Measurements from ENCODE around the gene FIGN. TPM values are rescaled to one million over a fixed set of nuclear protein-coding genes. Genes with fewer than 3 reads are reported as not detected.

Gene FIGN
- total and polyA plus RNA-seq, 4 donors, result 1.1 to 7.8 (median 5.1) TPM

DNA sequence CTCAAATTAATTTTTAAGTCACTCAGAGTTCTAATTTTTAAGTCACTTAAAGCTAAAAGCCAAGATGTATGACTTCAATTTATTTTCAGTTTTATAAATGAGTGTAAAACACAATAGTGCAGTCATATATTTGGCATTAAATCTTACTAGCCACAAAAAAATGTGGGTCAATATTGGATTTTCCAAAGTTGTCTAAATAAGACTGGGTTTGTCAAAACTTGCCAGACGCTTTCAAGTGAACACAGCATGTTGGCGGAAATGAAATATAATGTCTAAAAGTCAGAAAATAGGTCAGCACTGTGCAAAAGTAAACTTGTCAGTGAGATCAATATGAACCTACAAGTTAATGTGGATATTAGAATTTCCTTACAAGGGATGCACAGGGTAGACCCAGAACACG, 128.9 kb downstream of the FIGN start (continued):
- TF ChIP-seq, protein P1, sequence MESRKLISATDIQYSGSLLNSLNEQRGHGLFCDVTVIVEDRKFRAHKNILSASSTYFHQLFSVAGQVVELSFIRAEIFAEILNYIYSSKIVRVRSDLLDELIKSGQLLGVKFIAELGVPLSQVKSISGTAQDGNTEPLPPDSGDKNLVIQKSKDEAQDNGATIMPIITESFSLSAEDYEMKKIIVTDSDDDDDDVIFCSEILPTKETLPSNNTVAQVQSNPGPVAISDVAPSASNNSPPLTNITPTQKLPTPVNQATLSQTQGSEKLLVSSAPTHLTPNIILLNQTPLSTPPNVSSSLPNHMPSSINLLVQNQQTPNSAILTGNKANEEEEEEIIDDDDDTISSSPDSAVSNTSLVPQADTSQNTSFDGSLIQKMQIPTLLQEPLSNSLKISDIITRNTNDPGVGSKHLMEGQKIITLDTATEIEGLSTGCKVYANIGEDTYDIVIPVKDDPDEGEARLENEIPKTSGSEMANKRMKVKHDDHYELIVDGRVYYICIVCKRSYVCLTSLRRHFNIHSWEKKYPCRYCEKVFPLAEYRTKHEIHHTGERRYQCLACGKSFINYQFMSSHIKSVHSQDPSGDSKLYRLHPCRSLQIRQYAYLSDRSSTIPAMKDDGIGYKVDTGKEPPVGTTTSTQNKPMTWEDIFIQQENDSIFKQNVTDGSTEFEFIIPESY (IDR thresholded peaks at IDR 0.05), result no peak
- TF ChIP-seq FOXA2 (IDR thresholded peaks at IDR 0.05) (no peak), NR2F2 (IDR thresholded peaks at IDR 0.05) (no peak), TAF1 (conservative IDR thresholded peaks at IDR 0.05) (no peak)

DNA sequence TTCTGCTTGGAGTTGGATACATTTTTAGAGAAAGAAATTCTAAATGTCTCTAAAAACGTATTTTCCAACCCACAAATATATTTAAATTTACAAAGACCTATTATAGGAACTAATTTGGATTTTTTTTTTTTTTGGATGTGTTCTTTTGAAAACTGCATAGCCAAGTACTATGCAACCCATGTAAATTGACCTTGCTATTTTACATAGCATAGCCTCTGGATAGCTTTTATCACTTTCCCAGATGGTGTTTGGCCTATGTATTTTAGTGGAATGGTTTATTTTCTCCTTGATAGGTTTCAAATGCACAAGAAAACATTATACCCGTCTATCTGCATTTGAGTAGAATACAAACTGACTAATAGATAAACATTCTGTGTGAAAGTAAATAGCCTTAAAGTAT, 130.0 kb downstream of the FIGN start:
- H3K36me3 ChIP-seq (ENCODE audit: control insufficient read depth in 4 of 4, insufficient read depth in 3 of 4, low read depth in 1 of 4, low read length in 3 of 4), result peaks cover 0 to 3% (median under 1%) of the 10 kb centered on the region in 4 donors
- no peaks in the 10 kb centered on the region for H3K27me3 ChIP-seq (ENCODE audit: control insufficient read depth in 4 of 4, insufficient read depth in 4 of 4, low read length in 3 of 4)
- 57% methylated on average over 2 of the region's 2 CpGs for WGBS
- H3K27ac ChIP-seq (ENCODE audit: low read depth in 1 of 2, low read length in 2 of 2), result no peak overlapping the region
- TF ChIP-seq JUND (IDR thresholded peaks at IDR 0.05), result no peak
- TF ChIP-seq HNF4A (conservative IDR thresholded peaks at IDR 0.05), result no peak
- no peak for TF ChIP-seq FOXA2 (IDR thresholded peaks at IDR 0.05)
- TF ChIP-seq RXRA (IDR thresholded peaks at IDR 0.05), result no peak
- TF ChIP-seq, protein P2, sequence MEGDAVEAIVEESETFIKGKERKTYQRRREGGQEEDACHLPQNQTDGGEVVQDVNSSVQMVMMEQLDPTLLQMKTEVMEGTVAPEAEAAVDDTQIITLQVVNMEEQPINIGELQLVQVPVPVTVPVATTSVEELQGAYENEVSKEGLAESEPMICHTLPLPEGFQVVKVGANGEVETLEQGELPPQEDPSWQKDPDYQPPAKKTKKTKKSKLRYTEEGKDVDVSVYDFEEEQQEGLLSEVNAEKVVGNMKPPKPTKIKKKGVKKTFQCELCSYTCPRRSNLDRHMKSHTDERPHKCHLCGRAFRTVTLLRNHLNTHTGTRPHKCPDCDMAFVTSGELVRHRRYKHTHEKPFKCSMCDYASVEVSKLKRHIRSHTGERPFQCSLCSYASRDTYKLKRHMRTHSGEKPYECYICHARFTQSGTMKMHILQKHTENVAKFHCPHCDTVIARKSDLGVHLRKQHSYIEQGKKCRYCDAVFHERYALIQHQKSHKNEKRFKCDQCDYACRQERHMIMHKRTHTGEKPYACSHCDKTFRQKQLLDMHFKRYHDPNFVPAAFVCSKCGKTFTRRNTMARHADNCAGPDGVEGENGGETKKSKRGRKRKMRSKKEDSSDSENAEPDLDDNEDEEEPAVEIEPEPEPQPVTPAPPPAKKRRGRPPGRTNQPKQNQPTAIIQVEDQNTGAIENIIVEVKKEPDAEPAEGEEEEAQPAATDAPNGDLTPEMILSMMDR (IDR thresholded peaks at IDR 0.05; ENCODE audit: low read depth, low read length, missing input control), result no peak
- no peak for TF ChIP-seq RAD21 (IDR thresholded peaks at IDR 0.05)
- peaks cover 0 to 6% (median 3%) of the 10 kb centered on the region in 4 donors for H3K4me1 ChIP-seq (ENCODE audit: control insufficient read depth in 4 of 4, insufficient read depth in 4 of 4, low read length in 3 of 4)
- no peak overlapping the region for H3K4me3 ChIP-seq (ENCODE audit: low read depth in 1 of 3, low read length in 3 of 3)
- DNase-seq (ENCODE audit: low spot score), result no peak
- no peak overlapping the region for H3K9ac ChIP-seq (ENCODE audit: low read depth in 1 of 2, low read length in 2 of 2)
- H3K9me3 ChIP-seq (ENCODE audit: control insufficient read depth in 4 of 4, low read length in 3 of 4), result no peaks in the 10 kb centered on the region

DNA sequence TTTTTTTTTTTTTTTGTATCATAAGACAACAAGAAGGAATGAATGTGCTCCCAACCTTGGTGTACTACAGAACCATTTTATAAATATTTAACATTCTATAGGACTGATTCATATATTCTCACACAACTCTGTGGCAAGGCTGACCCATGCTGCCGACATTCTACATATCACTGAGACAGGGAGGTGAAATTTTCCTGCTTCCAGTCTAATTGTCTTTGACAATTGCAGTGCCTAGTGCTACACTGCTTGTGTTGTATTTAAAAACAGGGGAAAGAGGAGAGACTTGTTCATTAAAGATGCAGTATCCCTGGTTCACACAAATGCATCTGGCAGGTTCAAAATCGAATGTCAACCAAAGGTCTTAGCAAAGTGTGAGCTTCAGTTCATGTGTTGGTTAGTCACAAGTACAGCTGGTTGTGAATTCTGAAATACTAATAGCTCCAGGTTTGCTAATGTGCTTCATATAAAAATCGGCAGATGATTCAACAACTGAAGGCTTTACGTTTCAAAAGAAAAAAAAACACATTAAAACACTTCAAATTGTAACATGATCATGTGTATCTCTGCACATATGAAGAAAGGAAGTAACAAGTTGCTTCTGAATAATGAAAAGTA, 130.8 kb downstream of the FIGN start:
- no peaks in the 10 kb centered on the region for H3K36me3 ChIP-seq (ENCODE audit: control insufficient read depth in 4 of 4, insufficient read depth in 3 of 4, low read depth in 1 of 4, low read length in 3 of 4)
- peaks cover 0 to 6% (median 3%) of the 10 kb centered on the region in 4 donors for H3K4me1 ChIP-seq (ENCODE audit: control insufficient read depth in 4 of 4, insufficient read depth in 4 of 4, low read length in 3 of 4)
- no peaks in the 10 kb centered on the region for H3K9me3 ChIP-seq (ENCODE audit: control insufficient read depth in 4 of 4, low read length in 3 of 4)
- TF ChIP-seq SP1 (IDR thresholded peaks at IDR 0.05) (no peak), FOXA2 (IDR thresholded peaks at IDR 0.05) (no peak), HNF4A (conservative IDR thresholded peaks at IDR 0.05) (no peak), NR2F2 (IDR thresholded peaks at IDR 0.05) (no peak), TAF1 (conservative IDR thresholded peaks at IDR 0.05) (no peak), YY1 (IDR thresholded peaks at IDR 0.05) (no peak), JUND (IDR thresholded peaks at IDR 0.05) (no peak), RXRA (IDR thresholded peaks at IDR 0.05) (no peak)
- TF ChIP-seq, protein P3, sequence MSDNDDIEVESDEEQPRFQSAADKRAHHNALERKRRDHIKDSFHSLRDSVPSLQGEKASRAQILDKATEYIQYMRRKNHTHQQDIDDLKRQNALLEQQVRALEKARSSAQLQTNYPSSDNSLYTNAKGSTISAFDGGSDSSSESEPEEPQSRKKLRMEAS (IDR thresholded peaks at IDR 0.05), result no peak
- TF ChIP-seq, protein P2 (IDR thresholded peaks at IDR 0.05; ENCODE audit: low read depth, low read length, missing input control), result no peak
- TF ChIP-seq, protein P4, sequence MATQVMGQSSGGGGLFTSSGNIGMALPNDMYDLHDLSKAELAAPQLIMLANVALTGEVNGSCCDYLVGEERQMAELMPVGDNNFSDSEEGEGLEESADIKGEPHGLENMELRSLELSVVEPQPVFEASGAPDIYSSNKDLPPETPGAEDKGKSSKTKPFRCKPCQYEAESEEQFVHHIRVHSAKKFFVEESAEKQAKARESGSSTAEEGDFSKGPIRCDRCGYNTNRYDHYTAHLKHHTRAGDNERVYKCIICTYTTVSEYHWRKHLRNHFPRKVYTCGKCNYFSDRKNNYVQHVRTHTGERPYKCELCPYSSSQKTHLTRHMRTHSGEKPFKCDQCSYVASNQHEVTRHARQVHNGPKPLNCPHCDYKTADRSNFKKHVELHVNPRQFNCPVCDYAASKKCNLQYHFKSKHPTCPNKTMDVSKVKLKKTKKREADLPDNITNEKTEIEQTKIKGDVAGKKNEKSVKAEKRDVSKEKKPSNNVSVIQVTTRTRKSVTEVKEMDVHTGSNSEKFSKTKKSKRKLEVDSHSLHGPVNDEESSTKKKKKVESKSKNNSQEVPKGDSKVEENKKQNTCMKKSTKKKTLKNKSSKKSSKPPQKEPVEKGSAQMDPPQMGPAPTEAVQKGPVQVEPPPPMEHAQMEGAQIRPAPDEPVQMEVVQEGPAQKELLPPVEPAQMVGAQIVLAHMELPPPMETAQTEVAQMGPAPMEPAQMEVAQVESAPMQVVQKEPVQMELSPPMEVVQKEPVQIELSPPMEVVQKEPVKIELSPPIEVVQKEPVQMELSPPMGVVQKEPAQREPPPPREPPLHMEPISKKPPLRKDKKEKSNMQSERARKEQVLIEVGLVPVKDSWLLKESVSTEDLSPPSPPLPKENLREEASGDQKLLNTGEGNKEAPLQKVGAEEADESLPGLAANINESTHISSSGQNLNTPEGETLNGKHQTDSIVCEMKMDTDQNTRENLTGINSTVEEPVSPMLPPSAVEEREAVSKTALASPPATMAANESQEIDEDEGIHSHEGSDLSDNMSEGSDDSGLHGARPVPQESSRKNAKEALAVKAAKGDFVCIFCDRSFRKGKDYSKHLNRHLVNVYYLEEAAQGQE (IDR thresholded peaks at IDR 0.05), result no peak
- TF ChIP-seq, protein P5, sequence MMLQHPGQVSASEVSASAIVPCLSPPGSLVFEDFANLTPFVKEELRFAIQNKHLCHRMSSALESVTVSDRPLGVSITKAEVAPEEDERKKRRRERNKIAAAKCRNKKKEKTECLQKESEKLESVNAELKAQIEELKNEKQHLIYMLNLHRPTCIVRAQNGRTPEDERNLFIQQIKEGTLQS (IDR thresholded peaks at IDR 0.05), result no peak
- DNase-seq (ENCODE audit: low spot score), result no peak
- 91% methylated on average over 4 of the region's 4 CpGs for WGBS
- no peaks in the 10 kb centered on the region for H3K27me3 ChIP-seq (ENCODE audit: control insufficient read depth in 4 of 4, insufficient read depth in 4 of 4, low read length in 3 of 4)
- no peak overlapping the region for H3K4me3 ChIP-seq (ENCODE audit: low read depth in 1 of 3, low read length in 3 of 3)
- H3K27ac ChIP-seq (ENCODE audit: low read depth in 1 of 2, low read length in 2 of 2), result no peak overlapping the region
- no peak overlapping the region for H3K9ac ChIP-seq (ENCODE audit: low read depth in 1 of 2, low read length in 2 of 2)

All from liver (tissue), 9 donors.